ENCODE measurements around the gene ETFB.

- TF ChIP-seq ZNF384 (IDR thresholded peaks at IDR 0.05) (no peak), FOXA1 (IDR thresholded peaks at IDR 0.05) (no peak), TARDBP (IDR thresholded peaks at IDR 0.05) (no peak), FOXM1 (IDR thresholded peaks at IDR 0.05; ENCODE audit: borderline replicate concordance) (no peak), CTBP1 (IDR thresholded peaks at IDR 0.05; ENCODE audit: borderline replicate concordance) (no peak), SUZ12 (IDR thresholded peaks at IDR 0.05) (no peak), BHLHE40 (IDR thresholded peaks at IDR 0.05; ENCODE audit: borderline replicate concordance) (no peak), L3MBTL2 (conservative IDR thresholded peaks at IDR 0.05) (no peak), ARNT (IDR thresholded peaks at IDR 0.05) (no peak), SP1 (IDR thresholded peaks at IDR 0.05) (no peak), LEF1 (IDR thresholded peaks at IDR 0.05; ENCODE audit: borderline replicate concordance) (no peak), NFRKB (IDR thresholded peaks at IDR 0.05) (no peak), ELF4 (IDR thresholded peaks at IDR 0.05) (no peak), FOXK2 (IDR thresholded peaks at IDR 0.05) (no peak)
Measured at GRCh38 chr19:51301266-51301665, 64.9 kb downstream of the ETFB start.

Measured in HEK293T (cell line).